Naive thymus-derived CD8-positive, alpha-beta T cell (primary cell): ENCODE results near the gene TMEM222. TPM values are rescaled to one million over a fixed set of nuclear protein-coding genes. Genes with fewer than 3 reads are reported as not detected.

Source experiments
- ATAC-seq, 2 donors: fragments of 150-1000 bp; cut with Tn5 transposase in 1 of 2; sonication (Bioruptor Pico), chemical (Tn5 transposase) in 1 of 2; 1 replicate in 1 of 2; 2 replicates in 1 of 2; pipeline ENCODE4 v1.10.0; 2021; ENCODE audit warnings: mild to moderate bottlenecking in 2 of 2, moderate library complexity in 2 of 2
- POLR2A ChIA-PET: fragments of 350-600 bp; sonication (Branson Sonifier 250); formaldehyde crosslinking; loops from one replicate; lab custom pipeline; 2021; ENCODE audit warnings: antibody characterized with exemption; lab: Charles Lee
- DNase-seq, 10 donors: peaks; one replicate each; pipeline versions ENCODE4 v3.0.0 to v3.0.0-alpha.2; 2020 to 2022
- H3K27ac Mint-ChIP-seq, 10 donors: one replicate each; pipeline ENCODE4 v1.8.0; 2020 to 2022; ENCODE audit warnings: mild to moderate bottlenecking in 10 of 10, mixed read lengths in 10 of 10, moderate library complexity in 4 of 10, inconsistent platforms in 1 of 10
- H3K27me3 Mint-ChIP-seq, 5 donors: one replicate each; pipeline ENCODE4 v1.8.0; 2021 to 2022; ENCODE audit warnings: mixed read lengths in 5 of 5
- H3K36me3 Mint-ChIP-seq, 3 donors: one replicate each; pipeline ENCODE4 v1.8.0; 2020 to 2022; ENCODE audit warnings: mixed read lengths in 3 of 3, mild to moderate bottlenecking in 2 of 3, inconsistent platforms in 1 of 3
- H3K4me1 Mint-ChIP-seq, 4 donors: one replicate each; pipeline ENCODE4 v1.8.0; 2021 to 2022; ENCODE audit warnings: mixed read lengths in 4 of 4
- H3K4me3 Mint-ChIP-seq, 10 donors: one replicate each; pipeline ENCODE4 v1.8.0; 2020 to 2022; ENCODE audit warnings: mild to moderate bottlenecking in 10 of 10, mixed read lengths in 10 of 10, moderate library complexity in 6 of 10, inconsistent platforms in 1 of 10
- H3K9me3 Mint-ChIP-seq, 9 donors: one replicate each; pipeline ENCODE4 v1.8.0; 2020 to 2022; ENCODE audit warnings: mixed read lengths in 9 of 9, mild to moderate bottlenecking in 3 of 9, inconsistent platforms in 1 of 9, moderate library complexity in 1 of 9
- polyA plus RNA-seq, 3 donors: library from polyadenylated mRNA; unstranded; fragments of 300-500 nt; fragmentation: Illumina TruSeq; gene quantifications; one replicate each; pipeline ENCODE4 v1.2.3, GENCODE V29; 2021
- total RNA-seq, 8 experiments: library from RNA in 2 of 8; stranded (reverse) in 2 of 8; gene quantifications; one replicate each; pipeline ENCODE4 v1.2.3 and lab custom pipeline; 2021 to 2026

The TMEM222 gene
- total and polyA plus RNA-seq, 5 experiments from 2014 or later = 42.5 to 57.1 (median 54.1) TPM

- Mint-ChIP-seq H3K4me3 (peak overlapping the region; percentile 81 to 92 (median 86)), H3K9me3 (no peaks in the 10 kb centered on the region), H3K27me3 (no peaks in the 10 kb centered on the region), H3K36me3 (no peaks in the 10 kb centered on the region), H3K27ac (peak overlapping the region in 6 of 10 donors; percentile 29 to 92 (median 60)), H3K4me1 (peaks cover 18 to 58% (median 47%) of the 10 kb centered on the region in 4 donors)
- ATAC-seq (no peak), DNase-seq (no peak)
- POLR2A ChIA-PET = interaction anchor here (0.5 to 3.2 kb wide), 7 partner anchors 8 to 43 kb away, joined by 3 to 31 read pairs (median 8); partner anchors contain the start of gene SYTL1
These were observed 42.9 kb downstream of the TMEM222 start for GRCh38 chr1:27364696-27365371.

DNA sequence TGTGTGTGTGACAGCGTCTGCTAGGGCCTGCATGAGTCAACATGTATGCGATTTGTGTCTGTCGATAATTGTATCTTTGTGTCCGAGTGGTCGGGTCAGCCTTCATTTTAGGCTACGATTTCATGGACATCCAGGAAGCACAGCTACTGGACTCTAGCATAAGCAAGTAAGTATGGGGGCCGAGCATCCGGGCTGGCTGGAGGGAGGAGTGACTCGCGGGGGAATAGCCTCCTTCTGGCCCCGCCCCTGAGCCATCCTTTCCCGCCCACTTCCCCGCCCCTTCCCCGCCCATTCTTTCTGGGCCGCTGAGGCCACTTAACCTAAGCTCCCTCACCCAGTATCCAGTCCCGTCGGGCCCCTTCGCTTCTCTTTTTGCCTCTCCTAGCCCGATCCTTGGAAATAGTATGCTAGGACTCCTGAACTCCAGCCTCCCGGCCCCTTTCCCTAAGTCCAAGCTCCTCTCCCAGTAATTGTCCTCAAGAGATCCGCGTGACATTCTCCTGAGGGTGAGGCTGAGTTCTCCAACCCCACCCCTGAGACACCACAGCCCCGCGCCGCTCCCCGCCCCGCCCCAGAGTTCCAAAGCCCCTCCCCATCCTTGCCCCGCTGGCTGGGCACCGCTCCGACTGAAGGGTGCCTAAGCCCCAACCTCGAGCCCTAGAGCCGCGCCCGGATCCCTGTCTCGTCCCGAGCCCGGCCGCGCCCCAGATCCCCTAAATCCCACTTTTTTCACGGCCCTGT lies 43.6 kb downstream of the TMEM222 start:
- peak overlapping the region in 9 of 10 donors; percentile 44 to 92 (median 73) for H3K27ac Mint-ChIP-seq
- no peaks in the 10 kb centered on the region for H3K36me3 Mint-ChIP-seq
- POLR2A ChIA-PET = interaction anchor here (0.5 to 3.2 kb wide), 7 partner anchors 8 to 44 kb away, joined by 3 to 31 read pairs (median 8); partner anchors contain the start of gene SYTL1
- no peaks in the 10 kb centered on the region for H3K9me3 Mint-ChIP-seq
- H3K27me3 Mint-ChIP-seq = no peaks in the 10 kb centered on the region
- peak overlapping the region; percentile 81 to 92 (median 86) for H3K4me3 Mint-ChIP-seq
- peaks cover 14 to 55% (median 43%) of the 10 kb centered on the region in 4 donors for H3K4me1 Mint-ChIP-seq
- ATAC-seq (peak; percentile 66 to 67), DNase-seq (peak; percentile 29 to 84 (median 72))

DNA sequence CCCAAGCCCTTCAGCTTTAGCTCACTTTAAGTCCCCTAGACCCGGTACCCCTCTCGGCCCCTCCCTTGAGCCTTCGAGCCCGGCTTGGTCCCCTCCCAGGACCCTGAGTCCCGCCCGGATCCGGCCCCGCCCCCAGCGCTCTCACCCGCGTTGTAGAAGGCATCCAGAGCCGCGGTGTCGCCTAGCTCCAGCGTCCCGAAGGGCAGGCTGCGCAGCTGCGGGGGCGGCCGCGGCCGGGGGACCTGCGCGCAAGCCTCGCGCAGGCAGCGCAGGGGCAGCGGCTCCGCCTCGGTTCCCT lies 44.1 kb downstream of the TMEM222 start:
- POLR2A ChIA-PET = interaction anchor here (1.1 to 3.2 kb wide), 6 partner anchors 9 to 37 kb away, joined by 3 to 31 read pairs (median 6); partner anchors contain the start of gene SYTL1
- Mint-ChIP-seq H3K4me1 (peaks cover 14 to 49% (median 43%) of the 10 kb centered on the region in 4 donors), H3K27ac (peak overlapping the region in 6 of 10 donors; percentile 44 to 92 (median 66)), H3K27me3 (no peaks in the 10 kb centered on the region), H3K36me3 (no peaks in the 10 kb centered on the region), H3K9me3 (no peaks in the 10 kb centered on the region), H3K4me3 (peak overlapping the region; percentile 81 to 92 (median 86))
- DNase-seq = peak in 9 of 10 donors; percentile 41 to 84 (median 59)
- ATAC-seq = peak; percentile 71 to 76

GRCh38 chr1:27366411-27367159 lies 44.6 kb downstream of the TMEM222 start, which contains the start of gene MAP3K6:
Gene MAP3K6, minus strand, starts transcription at chr1:27366961. Its CDS starts 364 bp downstream, at chr1:27366597.
- POLR2A ChIA-PET = interaction anchor here (2.2 to 3.2 kb wide), 3 partner anchors 10 to 24 kb away, joined by 8 to 31 read pairs (median 9); partner anchors contain the start of gene SYTL1
- peak within 1 kb of the TSS; percentile 81 to 92 (median 86) for H3K4me3 Mint-ChIP-seq
- no peaks in the 10 kb centered on the region for H3K27me3 Mint-ChIP-seq
- DNase-seq (peak in 3 of 10 donors; percentile 41 to 49 (median 43)), ATAC-seq (peak; percentile 55 to 57)
- H3K27ac Mint-ChIP-seq = peak within 1 kb of the TSS in 8 of 10 donors; percentile 42 to 92 (median 66)
- H3K9me3 Mint-ChIP-seq = no peaks in the 10 kb centered on the region
- H3K36me3 Mint-ChIP-seq = no peaks in the 10 kb centered on the region
- peaks cover 14 to 47% (median 41%) of the 10 kb centered on the region in 4 donors for H3K4me1 Mint-ChIP-seq

GRCh38 chr1:27367160-27367650 lies 45.2 kb downstream of the TMEM222 start:
- no peak for ATAC-seq
- H3K9me3 Mint-ChIP-seq = no peaks in the 10 kb centered on the region
- H3K36me3 Mint-ChIP-seq = no peaks in the 10 kb centered on the region
- peaks cover 14 to 50% (median 41%) of the 10 kb centered on the region in 4 donors for H3K4me1 Mint-ChIP-seq
- POLR2A ChIA-PET = interaction anchor here (1.2 to 3.2 kb wide), 3 partner anchors 10 to 21 kb away, joined by 5 to 31 read pairs (median 8); no protein-coding TSS in a partner anchor
- DNase-seq = no peak
- H3K27ac Mint-ChIP-seq = peak overlapping the region in 5 of 10 donors; percentile 6 to 87 (median 42)
- H3K4me3 Mint-ChIP-seq = peak overlapping the region; percentile 68 to 86 (median 81)
- no peaks in the 10 kb centered on the region for H3K27me3 Mint-ChIP-seq

DNA sequence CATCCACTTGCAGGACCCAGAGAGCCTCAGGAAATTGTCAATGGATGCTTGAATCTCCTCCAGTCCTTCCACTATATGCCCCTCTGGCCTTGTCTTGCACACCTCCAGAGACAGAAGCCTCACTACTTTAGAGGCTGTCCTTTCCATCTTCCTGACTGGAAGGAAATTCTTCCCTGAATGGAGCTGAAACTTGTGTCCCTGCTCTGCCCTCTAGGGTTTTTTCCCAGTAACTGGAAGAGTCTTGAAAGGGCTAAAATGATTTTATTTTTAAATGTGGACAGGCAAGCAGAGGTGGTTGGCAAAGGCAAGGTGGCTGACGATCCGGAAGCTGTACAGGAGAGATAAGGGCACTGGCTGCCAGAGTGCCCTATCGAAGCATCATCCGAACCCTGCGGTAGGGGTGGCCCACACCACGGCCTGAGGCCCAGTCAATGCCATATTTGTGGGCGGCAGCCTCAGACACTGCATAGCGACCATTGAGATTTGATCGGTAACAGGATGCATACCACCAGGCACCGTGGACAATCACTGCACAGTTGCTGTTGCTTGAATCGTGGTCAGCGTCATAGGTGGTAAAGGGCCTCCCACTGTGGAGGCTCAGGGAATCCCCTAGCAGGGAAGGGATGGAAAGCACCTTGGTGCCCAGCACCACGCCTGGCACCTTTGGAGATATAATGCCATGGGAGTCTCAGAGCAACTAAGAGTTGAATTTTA lies 47.1 kb downstream of the TMEM222 start:
- no peaks in the 10 kb centered on the region for H3K36me3 Mint-ChIP-seq
- DNase-seq (no peak), ATAC-seq (peak in 1 of 2 donors; percentile 20)
- peak overlapping the region in 2 of 10 donors; percentile 22 to 35 for H3K27ac Mint-ChIP-seq
- no peaks in the 10 kb centered on the region for H3K27me3 Mint-ChIP-seq
- no peaks in the 10 kb centered on the region for H3K9me3 Mint-ChIP-seq
- peaks cover 14 to 47% (median 37%) of the 10 kb centered on the region in 4 donors for H3K4me1 Mint-ChIP-seq
- peak overlapping the region in 2 of 10 donors; percentile 32 to 51 for H3K4me3 Mint-ChIP-seq
- POLR2A ChIA-PET = interaction anchor here (2.2 kb wide), 1 partner anchor 11 kb away, joined by 9 read pairs; no protein-coding TSS in a partner anchor

GRCh38 chr1:27372022-27372807 lies 50.3 kb downstream of the TMEM222 start:
- no peaks in the 10 kb centered on the region for H3K9me3 Mint-ChIP-seq
- POLR2A ChIA-PET = no interaction called here
- no peak for DNase-seq
- no peaks in the 10 kb centered on the region for H3K36me3 Mint-ChIP-seq
- H3K4me1 Mint-ChIP-seq = peaks cover 2 to 25% (median 14%) of the 10 kb centered on the region in 4 donors
- H3K4me3 Mint-ChIP-seq = peak overlapping the region in 1 of 10 donors; percentile 36
- ATAC-seq = no peak
- no peaks in the 10 kb centered on the region for H3K27me3 Mint-ChIP-seq
- peak overlapping the region in 1 of 10 donors; percentile 51 for H3K27ac Mint-ChIP-seq

GRCh38 chr1:27372808-27373690 lies 51.1 kb downstream of the TMEM222 start:
- H3K27ac Mint-ChIP-seq = peak overlapping the region in 2 of 10 donors; percentile 51 to 59
- no peaks in the 10 kb centered on the region for H3K27me3 Mint-ChIP-seq
- POLR2A ChIA-PET = no interaction called here
- H3K36me3 Mint-ChIP-seq = no peaks in the 10 kb centered on the region
- ATAC-seq (no peak), DNase-seq (no peak)
- no peaks in the 10 kb centered on the region for H3K9me3 Mint-ChIP-seq
- no peak overlapping the region for H3K4me3 Mint-ChIP-seq
- peaks cover 2 to 20% (median 10%) of the 10 kb centered on the region in 4 donors for H3K4me1 Mint-ChIP-seq

DNA sequence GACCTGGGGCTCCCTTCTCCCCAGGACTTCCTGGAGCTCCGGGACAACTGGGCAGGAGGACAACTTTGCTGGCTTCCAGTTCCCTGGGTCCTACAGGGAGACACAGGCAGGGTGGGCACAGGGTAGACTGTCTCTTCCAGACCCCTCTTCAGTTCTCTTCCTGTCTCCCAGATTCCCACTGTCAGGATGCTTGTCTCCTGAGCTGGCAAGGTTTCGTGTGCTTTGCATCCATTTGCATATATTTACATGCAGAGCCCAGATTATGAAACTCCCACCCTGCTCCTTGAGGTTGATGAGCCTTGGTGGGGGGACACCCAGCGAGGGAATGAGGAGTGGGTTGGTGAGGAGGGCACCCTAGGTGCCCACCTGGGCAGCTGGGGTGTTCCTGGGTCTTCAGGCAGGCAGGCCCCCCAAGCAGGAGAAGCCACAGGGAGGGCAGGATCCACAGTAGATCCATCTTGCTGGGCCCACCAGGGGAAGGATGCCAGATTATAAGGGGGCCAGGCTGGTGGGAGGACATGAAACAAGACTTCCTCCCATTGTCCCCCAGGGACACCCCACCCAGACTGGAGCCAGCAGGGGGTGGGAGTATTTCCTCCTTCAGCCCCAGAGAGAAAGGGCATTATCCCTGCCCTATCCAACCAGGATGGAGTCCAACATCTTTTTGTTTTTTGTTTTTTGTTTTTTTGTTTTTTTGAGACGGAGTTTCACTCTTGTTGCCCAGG lies 52.6 kb downstream of the TMEM222 start, which contains the start of gene FCN3:
FCN3 (minus strand) TSS at position 463 of the 725 bp plus-strand sequence; CDS start at position 457, 6 bp downstream.
- Mint-ChIP-seq H3K4me3 (no peak within 1 kb of the TSS), H3K36me3 (no peaks in the 10 kb centered on the region), H3K9me3 (no peaks in the 10 kb centered on the region), H3K27me3 (no peaks in the 10 kb centered on the region), H3K27ac (peak within 1 kb of the TSS in 1 of 10 donors; percentile 59), H3K4me1 (peaks cover 2 to 12% (median 4%) of the 10 kb centered on the region in 4 donors)
- ATAC-seq (no peak), DNase-seq (no peak)
- POLR2A ChIA-PET = no interaction called here
